Smooth muscle cell (in vitro differentiated cells): ENCODE measurements around the gene PPP2R5D. TPM values are rescaled to one million over a fixed set of nuclear protein-coding genes. Genes with fewer than 3 reads are reported as not detected.

Experiments
- DNase-seq: peaks from one replicate; lab custom pipeline; 2025; ENCODE audit not compliant: unreplicated experiment; lab: John Stamatoyannopoulos, UW
- H2AFZ ChIP-seq: fragments of 200-600 bp; sonication (generic); 2 replicates; pipeline ENCODE4 v1.6.0; 2016; ENCODE audit warnings: antibody characterized with exemption, low read depth, mild to moderate bottlenecking
- H3F3A ChIP-seq: fragments of 200-600 bp; sonication (generic); 2 replicates; pipeline ENCODE4 v1.6.0; 2017; ENCODE audit warnings: antibody characterized with exemption, low read depth
- H3K27ac ChIP-seq: fragments of 200-600 bp; sonication (generic); 2 replicates; pipeline ENCODE4 v1.5.1; 2016; ENCODE audit warnings: low read depth, mild to moderate bottlenecking
- H3K27me3 ChIP-seq: fragments of 200-600 bp; sonication (generic); 2 replicates; pipeline ENCODE4 v1.6.1; 2016; ENCODE audit warnings: low read depth, mild to moderate bottlenecking
- H3K36me3 ChIP-seq: fragments of 200-600 bp; sonication (generic); 2 replicates; pipeline ENCODE4 v1.5.1; 2016; ENCODE audit warnings: low read depth
- H3K4me1 ChIP-seq: fragments of 200-600 bp; sonication (generic); 2 replicates; pipeline ENCODE4 v1.5.1; 2016; ENCODE audit warnings: low read depth
- H3K4me2 ChIP-seq: fragments of 200-600 bp; sonication (generic); 2 replicates; pipeline ENCODE4 v1.6.0; 2016; ENCODE audit warnings: mild to moderate bottlenecking
- H3K4me3 ChIP-seq: fragments of 200-600 bp; sonication (generic); 2 replicates; pipeline ENCODE4 v1.5.1; 2016; ENCODE audit warnings: mild to moderate bottlenecking
- H3K79me2 ChIP-seq: fragments of 200-600 bp; sonication (generic); 2 replicates; pipeline ENCODE4 v1.6.0; 2016; ENCODE audit warnings: low read depth, mild to moderate bottlenecking
- H3K9ac ChIP-seq: fragments of 200-600 bp; sonication (generic); 2 replicates; pipeline ENCODE4 v1.6.0; 2016; ENCODE audit warnings: low read depth
- H3K9me3 ChIP-seq: fragments of 200-600 bp; sonication (generic); replicated peaks from 2 replicates; pipeline ENCODE4 v1.5.1; 2016; ENCODE audit warnings: low read depth
- H4K20me1 ChIP-seq: fragments of 200-600 bp; sonication (generic); 2 replicates; pipeline ENCODE4 v1.6.0; 2016; ENCODE audit warnings: low read depth
- CTCF ChIP-seq: fragments of 200-600 bp; sonication (generic); IDR thresholded peaks from 2 replicates; pipeline ENCODE4 v1.5.1; 2017; ENCODE audit warnings: borderline replicate concordance, mild to moderate bottlenecking, antibody characterized with exemption; ENCODE audit not compliant: insufficient read depth, poor library complexity, severe bottlenecking
- WGBS: methylation state at CpG from one replicate; pipeline ENCODE4 v1.1.7; 2016; ENCODE audit warnings: low lambda C conversion rate; 5-methylcytosine and 5-hydroxymethylcytosine counted together
- polyA plus RNA-seq: library from polyadenylated mRNA; unstranded; fragments of >200 nt; fragmentation: Nextera tagmentation; extraction: Ambion mirVana; gene quantifications from 2 replicates; pipeline ENCODE4 v1.2.1, GENCODE V29; 2016
- total RNA-seq: library from RNA; depleted of rRNA; stranded (reverse); fragments of >200 nt; gene quantifications from 2 replicates; pipeline ENCODE4 v1.2.3, GENCODE V29; 2014

The PPP2R5D gene
- total and polyA plus RNA-seq, 2 experiments from 2014 or later = 46.4 to 51.3 TPM

GRCh38 chr6:42984924-42985475 is 630 bp downstream of the PPP2R5D start:
- DNase-seq = no peak
- peaks cover 2% of the 10 kb centered on the region for H3F3A ChIP-seq
- peaks cover 27% of the 10 kb centered on the region for H3K79me2 ChIP-seq
- peaks cover 39% of the 10 kb centered on the region for H4K20me1 ChIP-seq
- H3K4me3 ChIP-seq = peak overlapping the region; percentile 73
- no peaks in the 10 kb centered on the region for H3K9me3 ChIP-seq
- WGBS = 27% methylated on average over 7 of the region's 13 CpGs
- H2AFZ ChIP-seq = peak overlapping the region; percentile 44
- peak overlapping the region; percentile 89 for H3K4me2 ChIP-seq
- no peaks in the 10 kb centered on the region for H3K27me3 ChIP-seq
- no peaks in the 10 kb centered on the region for H3K36me3 ChIP-seq
- peak overlapping the region; percentile 79 for H3K9ac ChIP-seq
- H3K4me1 ChIP-seq = peaks cover 10% of the 10 kb centered on the region
- H3K27ac ChIP-seq = no peak overlapping the region
- TF ChIP-seq CTCF = no peak

GRCh38 chr6:42987533-42988451 is 3.4 kb downstream of the PPP2R5D start:
- Histone ChIP-seq H3K4me3 (no peak overlapping the region), H3K27me3 (no peaks in the 10 kb centered on the region)

GRCh38 chr6:42988486-42989020 is 4.2 kb downstream of the PPP2R5D start:
- DNase-seq = no peak
- H4K20me1 ChIP-seq = peaks cover 56% of the 10 kb centered on the region
- no peak overlapping the region for H2AFZ ChIP-seq
- H3K27me3 ChIP-seq = no peaks in the 10 kb centered on the region
- H3K79me2 ChIP-seq = peaks cover 27% of the 10 kb centered on the region
- no peak overlapping the region for H3K27ac ChIP-seq
- no peak for TF ChIP-seq CTCF
- H3K4me1 ChIP-seq = peaks cover 10% of the 10 kb centered on the region
- H3K9ac ChIP-seq = no peak overlapping the region
- WGBS = 100% methylated on average over 1 of the region's 1 CpG
- H3K4me2 ChIP-seq = no peak overlapping the region
- H3K36me3 ChIP-seq = no peaks in the 10 kb centered on the region
- H3K9me3 ChIP-seq = no peaks in the 10 kb centered on the region
- H3F3A ChIP-seq = no peaks in the 10 kb centered on the region
- no peak overlapping the region for H3K4me3 ChIP-seq

More at GRCh38 chr6:42987533-42988451, 3.4 kb downstream of the PPP2R5D start:
- Histone ChIP-seq H2AFZ (no peak overlapping the region), H3K27ac (no peak overlapping the region), H3K9me3 (no peaks in the 10 kb centered on the region), H4K20me1 (peaks cover 52% of the 10 kb centered on the region), H3K4me1 (peaks cover 10% of the 10 kb centered on the region), H3K4me2 (no peak overlapping the region), H3K36me3 (no peaks in the 10 kb centered on the region), H3K79me2 (peaks cover 27% of the 10 kb centered on the region), H3K9ac (no peak overlapping the region), H3F3A (no peaks in the 10 kb centered on the region)
- no peak for DNase-seq
- 86% methylated on average over 5 of the region's 5 CpGs for WGBS
- TF ChIP-seq CTCF = no peak
